Measurements from ENCODE around the gene RNU2-63P. TPM values are rescaled to one million over a fixed set of nuclear protein-coding genes. Genes with fewer than 3 reads are reported as not detected.
"Not testable (repeated sequence)": the region's sequence is repeated elsewhere in the genome, so short reads cannot be mapped to it uniquely, and the experiment has no call there.

RNU2-63P gene
- polyA plus RNA-seq, 2 donors = not detected

- Histone ChIP-seq H3K9me3 (ENCODE audit: control insufficient read depth in 2 of 2, insufficient read depth in 1 of 2, low read depth in 1 of 2, low read length in 1 of 2) (no peaks in the 10 kb centered on the region), H3K4me3 (ENCODE audit: low read depth in 1 of 2, low read length in 2 of 2) (no peak overlapping the region), H3K36me3 (ENCODE audit: control insufficient read depth in 2 of 2, insufficient read depth in 2 of 2, low read length in 1 of 2) (no peaks in the 10 kb centered on the region), H3K27me3 (ENCODE audit: control insufficient read depth in 1 of 2, insufficient read depth in 2 of 2, low read length in 2 of 2) (no peaks in the 10 kb centered on the region), H3K27ac (ENCODE audit: low read depth in 2 of 2, low read length in 1 of 2) (no peak overlapping the region), H3K4me1 (ENCODE audit: control insufficient read depth in 2 of 2, insufficient read depth in 2 of 2, low read length in 1 of 2) (no peaks in the 10 kb centered on the region)
- 68 to 72% methylated on average over 1 of the region's 1 CpG for WGBS, 2 donors
Measured at GRCh38 chr2:87995756-87996155, 20.6 kb downstream of the RNU2-63P start.

- not testable (repeated sequence) for H3K9me3 ChIP-seq (ENCODE audit: control insufficient read depth in 2 of 2, insufficient read depth in 1 of 2, low read depth in 1 of 2, low read length in 1 of 2); H3K4me1 ChIP-seq (ENCODE audit: control insufficient read depth in 2 of 2, insufficient read depth in 2 of 2, low read length in 1 of 2); H3K27me3 ChIP-seq (ENCODE audit: control insufficient read depth in 1 of 2, insufficient read depth in 2 of 2, low read length in 2 of 2); H3K4me3 ChIP-seq (ENCODE audit: low read depth in 1 of 2, low read length in 2 of 2); H3K27ac ChIP-seq (ENCODE audit: low read depth in 2 of 2, low read length in 1 of 2); H3K36me3 ChIP-seq (ENCODE audit: control insufficient read depth in 2 of 2, insufficient read depth in 2 of 2, low read length in 1 of 2)
- WGBS, 2 donors = 47 to 63% methylated on average over 7 of the region's 7 CpGs
Measured at GRCh38 chr2:87994304-87994850, 22.0 kb downstream of the RNU2-63P start.

- 25 to 36% methylated on average over 1 to 2 of the region's 3 CpGs for WGBS, 2 donors
- H3K4me1 ChIP-seq (ENCODE audit: control insufficient read depth in 2 of 2, insufficient read depth in 2 of 2, low read length in 1 of 2); H3K27ac ChIP-seq (ENCODE audit: low read depth in 2 of 2, low read length in 1 of 2); H3K36me3 ChIP-seq (ENCODE audit: control insufficient read depth in 2 of 2, insufficient read depth in 2 of 2, low read length in 1 of 2); H3K9me3 ChIP-seq (ENCODE audit: control insufficient read depth in 2 of 2, insufficient read depth in 1 of 2, low read depth in 1 of 2, low read length in 1 of 2); H3K4me3 ChIP-seq (ENCODE audit: low read depth in 1 of 2, low read length in 2 of 2); H3K27me3 ChIP-seq (ENCODE audit: control insufficient read depth in 1 of 2, insufficient read depth in 2 of 2, low read length in 2 of 2): not testable (repeated sequence)
Measured at GRCh38 chr2:87992569-87992968, 23.8 kb downstream of the RNU2-63P start.

- not testable (repeated sequence) for H3K4me3 ChIP-seq (ENCODE audit: low read depth in 1 of 2, low read length in 2 of 2); H3K27me3 ChIP-seq (ENCODE audit: control insufficient read depth in 1 of 2, insufficient read depth in 2 of 2, low read length in 2 of 2); H3K27ac ChIP-seq (ENCODE audit: low read depth in 2 of 2, low read length in 1 of 2); H3K4me1 ChIP-seq (ENCODE audit: control insufficient read depth in 2 of 2, insufficient read depth in 2 of 2, low read length in 1 of 2); H3K9me3 ChIP-seq (ENCODE audit: control insufficient read depth in 2 of 2, insufficient read depth in 1 of 2, low read depth in 1 of 2, low read length in 1 of 2); H3K36me3 ChIP-seq (ENCODE audit: control insufficient read depth in 2 of 2, insufficient read depth in 2 of 2, low read length in 1 of 2)
- WGBS, 2 donors = no CpG with 5 or more reads among the region's 1 CpG
Measured at GRCh38 chr2:87987473-87987872, 28.9 kb downstream of the RNU2-63P start.

- not testable (repeated sequence) for H3K9me3 ChIP-seq (ENCODE audit: control insufficient read depth in 2 of 2, insufficient read depth in 1 of 2, low read depth in 1 of 2, low read length in 1 of 2); H3K27ac ChIP-seq (ENCODE audit: low read depth in 2 of 2, low read length in 1 of 2); H3K36me3 ChIP-seq (ENCODE audit: control insufficient read depth in 2 of 2, insufficient read depth in 2 of 2, low read length in 1 of 2); H3K4me1 ChIP-seq (ENCODE audit: control insufficient read depth in 2 of 2, insufficient read depth in 2 of 2, low read length in 1 of 2); H3K27me3 ChIP-seq (ENCODE audit: control insufficient read depth in 1 of 2, insufficient read depth in 2 of 2, low read length in 2 of 2); H3K4me3 ChIP-seq (ENCODE audit: low read depth in 1 of 2, low read length in 2 of 2)
- WGBS, 2 donors = 58 to 65% methylated on average over 5 of the region's 5 CpGs
Measured at GRCh38 chr2:87985902-87986301, 30.4 kb downstream of the RNU2-63P start.

GRCh38 chr2:87981182-87981581 lies 35.2 kb downstream of the RNU2-63P start:
- H3K27me3 ChIP-seq (ENCODE audit: control insufficient read depth in 1 of 2, insufficient read depth in 2 of 2, low read length in 2 of 2); H3K4me3 ChIP-seq (ENCODE audit: low read depth in 1 of 2, low read length in 2 of 2); H3K9me3 ChIP-seq (ENCODE audit: control insufficient read depth in 2 of 2, insufficient read depth in 1 of 2, low read depth in 1 of 2, low read length in 1 of 2); H3K4me1 ChIP-seq (ENCODE audit: control insufficient read depth in 2 of 2, insufficient read depth in 2 of 2, low read length in 1 of 2); H3K36me3 ChIP-seq (ENCODE audit: control insufficient read depth in 2 of 2, insufficient read depth in 2 of 2, low read length in 1 of 2); H3K27ac ChIP-seq (ENCODE audit: low read depth in 2 of 2, low read length in 1 of 2): not testable (repeated sequence)
- WGBS, 2 donors = no CpG with 5 or more reads among the region's 3 CpGs

GRCh38 chr2:87972385-87972784 lies 44.0 kb downstream of the RNU2-63P start:
- 95 to 100% methylated on average over 1 to 4 of the region's 17 CpGs for WGBS, 2 donors
- not testable (repeated sequence) for H3K27ac ChIP-seq (ENCODE audit: low read depth in 2 of 2, low read length in 1 of 2); H3K9me3 ChIP-seq (ENCODE audit: control insufficient read depth in 2 of 2, insufficient read depth in 1 of 2, low read depth in 1 of 2, low read length in 1 of 2); H3K27me3 ChIP-seq (ENCODE audit: control insufficient read depth in 1 of 2, insufficient read depth in 2 of 2, low read length in 2 of 2); H3K36me3 ChIP-seq (ENCODE audit: control insufficient read depth in 2 of 2, insufficient read depth in 2 of 2, low read length in 1 of 2); H3K4me1 ChIP-seq (ENCODE audit: control insufficient read depth in 2 of 2, insufficient read depth in 2 of 2, low read length in 1 of 2); H3K4me3 ChIP-seq (ENCODE audit: low read depth in 1 of 2, low read length in 2 of 2)

Other genes with a start within 250 kb of the RNU2-63P start
- gene RGPD2, start 190.8 kb downstream of the RNU2-63P start, polyA plus RNA-seq = under 1 TPM; 0.33 to 0.84 TPM
- 10 to 100 TPM; 23.8 to 42.4 TPM for gene KRCC1, start 39.2 kb upstream of the RNU2-63P start, polyA plus RNA-seq
- gene SMYD1, start 51.3 kb upstream of the RNU2-63P start, polyA plus RNA-seq = under 1 TPM; 0.04 to 0.10 TPM
- 1 to 10 TPM in 1 of 2 donors, under 1 TPM in 1; 0.12 to 1.8 TPM for gene FABP1, start 111.5 kb upstream of the RNU2-63P start, polyA plus RNA-seq
- 10 to 100 TPM in 1 of 2 donors, 1 to 10 TPM in 1; 6.6 to 11.6 TPM for gene THNSL2, start 153.8 kb upstream of the RNU2-63P start, polyA plus RNA-seq

Data from esophagus (tissue), 2 donors.